Measurements from ENCODE around the gene ROBO4. TPM values are rescaled to one million over a fixed set of nuclear protein-coding genes. Genes with fewer than 3 reads are reported as not detected.

The ROBO4 gene
- total RNA-seq, 2 experiments from 2014 or later, result not detected

DNA sequence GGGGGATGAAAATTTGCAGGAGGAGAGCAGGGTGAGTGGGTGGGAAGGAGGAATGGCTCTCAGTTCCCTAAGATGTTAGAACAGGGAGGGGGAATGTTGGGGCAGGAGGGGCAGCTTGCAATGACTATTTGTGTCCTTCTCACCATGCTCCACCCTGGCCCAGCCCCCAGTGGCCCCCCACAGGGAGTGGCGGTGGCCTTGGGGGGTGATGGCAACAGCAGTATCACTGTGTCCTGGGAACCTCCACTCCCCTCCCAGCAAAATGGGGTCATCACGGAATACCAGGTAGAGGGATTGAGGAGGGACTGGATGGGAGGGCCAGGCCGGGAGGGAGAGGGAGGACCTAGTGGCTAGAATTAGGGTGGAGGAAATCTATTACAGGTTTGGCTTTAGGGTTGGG is 22.3 kb downstream of the ROBO4 start:
- Mint-ChIP-seq H3K4me3 (peak overlapping the region; percentile 71), H3K27ac (peak overlapping the region; percentile 46), H3K27me3 (peaks cover 55% of the 10 kb centered on the region), H3K9me3 (no peaks in the 10 kb centered on the region), H3K36me3 (peaks cover 2% of the 10 kb centered on the region), H3K4me1 (peaks cover 20% of the 10 kb centered on the region)
- DNase-seq, result no peak

- peak overlapping the region; percentile 53 for H3K4me3 Mint-ChIP-seq
- H3K27ac Mint-ChIP-seq, result no peak overlapping the region
- DNase-seq, result no peak
- H3K36me3 Mint-ChIP-seq, result peaks cover 2% of the 10 kb centered on the region
- peaks cover 61% of the 10 kb centered on the region for H3K27me3 Mint-ChIP-seq
- H3K9me3 Mint-ChIP-seq, result no peaks in the 10 kb centered on the region
- H3K4me1 Mint-ChIP-seq, result peaks cover 17% of the 10 kb centered on the region
Measured at GRCh38 chr11:124874571-124875255, 23.0 kb downstream of the ROBO4 start.

DNA sequence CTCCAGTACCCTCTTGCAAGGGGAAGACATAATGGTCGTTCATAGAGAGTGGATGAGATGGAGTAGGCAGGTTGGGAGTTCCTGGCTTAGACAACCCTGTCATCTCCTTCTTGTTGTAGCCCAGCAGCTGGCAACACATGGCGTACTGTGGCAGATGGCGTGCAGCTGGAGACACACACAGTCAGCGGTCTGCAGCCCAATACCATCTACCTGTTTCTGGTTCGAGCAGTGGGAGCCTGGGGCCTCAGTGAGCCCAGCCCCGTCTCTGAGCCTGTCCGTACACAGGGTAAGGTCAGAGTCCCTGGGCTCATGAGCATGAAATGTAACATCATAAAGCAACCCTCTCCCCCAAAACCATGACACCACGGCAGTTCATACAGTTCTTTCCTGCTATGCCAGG is 23.7 kb downstream of the ROBO4 start:
- no peak for DNase-seq
- H3K36me3 Mint-ChIP-seq, result peaks cover 2% of the 10 kb centered on the region
- H3K4me3 Mint-ChIP-seq, result no peak overlapping the region
- H3K9me3 Mint-ChIP-seq, result no peaks in the 10 kb centered on the region
- no peak overlapping the region for H3K27ac Mint-ChIP-seq
- peaks cover 69% of the 10 kb centered on the region for H3K27me3 Mint-ChIP-seq
- peaks cover 20% of the 10 kb centered on the region for H3K4me1 Mint-ChIP-seq

DNA sequence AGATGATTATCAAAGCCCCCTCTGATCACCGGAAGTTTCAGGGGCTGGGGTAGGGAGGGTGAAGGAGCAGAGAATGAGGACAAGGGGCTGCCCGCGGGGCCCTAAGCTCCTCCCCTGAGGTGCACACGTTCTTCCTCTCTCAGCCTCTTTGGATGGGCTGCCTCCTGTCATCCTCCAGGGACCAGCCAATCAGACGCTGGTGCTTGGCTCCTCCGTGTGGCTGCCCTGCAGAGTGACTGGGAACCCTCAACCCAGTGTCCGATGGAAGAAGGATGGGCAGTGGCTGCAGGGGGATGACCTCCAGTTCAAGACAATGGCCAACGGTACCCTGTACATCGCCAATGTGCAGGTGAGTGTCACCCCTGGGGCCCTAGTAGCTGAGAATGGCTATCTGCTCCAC is 24.9 kb downstream of the ROBO4 start:
- Mint-ChIP-seq H3K27me3 (peaks cover 81% of the 10 kb centered on the region), H3K27ac (no peak overlapping the region), H3K4me3 (no peak overlapping the region), H3K9me3 (no peaks in the 10 kb centered on the region), H3K36me3 (no peaks in the 10 kb centered on the region), H3K4me1 (peaks cover 21% of the 10 kb centered on the region)
- no peak for DNase-seq

DNA sequence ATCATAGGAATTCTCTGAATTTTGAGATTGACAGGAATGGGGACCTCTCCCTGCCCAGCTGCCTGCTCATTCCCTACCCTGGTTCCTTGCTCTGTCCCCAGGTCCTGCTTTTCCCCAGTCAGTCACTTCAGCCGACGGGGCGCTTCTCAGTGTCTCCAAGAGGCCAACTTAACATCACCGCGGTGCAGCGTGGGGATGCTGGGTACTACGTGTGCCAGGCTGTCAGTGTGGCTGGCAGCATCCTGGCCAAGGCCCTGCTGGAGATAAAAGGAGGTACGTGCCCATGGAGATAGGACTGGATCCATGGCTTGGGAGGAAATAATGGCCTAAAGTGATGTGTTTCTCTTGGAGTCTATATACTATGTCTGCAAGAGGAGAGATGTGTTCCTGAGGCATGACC is 25.4 kb downstream of the ROBO4 start:
- DNase-seq, result no peak
- Mint-ChIP-seq H3K4me1 (peaks cover 20% of the 10 kb centered on the region), H3K36me3 (no peaks in the 10 kb centered on the region), H3K4me3 (no peak overlapping the region), H3K27ac (no peak overlapping the region), H3K27me3 (peaks cover 86% of the 10 kb centered on the region), H3K9me3 (no peaks in the 10 kb centered on the region)

- H3K4me1 Mint-ChIP-seq, result peaks cover 24% of the 10 kb centered on the region
- DNase-seq, result no peak
- H3K27ac Mint-ChIP-seq, result no peak overlapping the region
Measured at GRCh38 chr11:124870430-124870829, 27.2 kb downstream of the ROBO4 start.

DNA sequence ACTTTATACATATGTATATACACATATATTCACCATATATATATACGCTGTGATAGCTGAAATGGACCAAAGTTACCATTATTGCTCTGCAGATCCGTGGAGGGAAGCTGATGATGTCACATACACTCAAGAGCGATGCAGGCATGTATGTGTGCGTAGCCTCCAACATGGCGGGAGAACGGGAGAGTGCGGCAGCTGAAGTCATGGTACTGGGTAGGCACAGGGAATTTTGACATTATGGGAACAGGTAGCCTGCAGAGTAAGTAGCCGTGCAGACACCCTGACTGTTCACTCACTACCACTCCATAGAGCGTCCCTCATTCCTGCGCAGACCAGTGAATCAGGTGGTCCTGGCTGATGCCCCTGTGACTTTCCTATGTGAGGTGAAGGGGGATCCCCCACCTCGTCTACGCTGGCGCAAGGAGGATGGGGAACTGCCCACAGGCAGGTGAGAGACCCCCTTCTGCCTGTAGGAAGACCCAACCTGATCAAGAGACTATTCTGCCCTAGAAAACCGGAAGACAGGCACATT is 27.7 kb downstream of the ROBO4 start:
- no peak overlapping the region for H3K27ac Mint-ChIP-seq
- no peak for DNase-seq

More at GRCh38 chr11:124870430-124870829, 27.2 kb downstream of the ROBO4 start:
- no peaks in the 10 kb centered on the region for H3K36me3 Mint-ChIP-seq
- no peak overlapping the region for H3K4me3 Mint-ChIP-seq
- H3K9me3 Mint-ChIP-seq, result no peaks in the 10 kb centered on the region
- peaks cover 100% of the 10 kb centered on the region for H3K27me3 Mint-ChIP-seq

DNA sequence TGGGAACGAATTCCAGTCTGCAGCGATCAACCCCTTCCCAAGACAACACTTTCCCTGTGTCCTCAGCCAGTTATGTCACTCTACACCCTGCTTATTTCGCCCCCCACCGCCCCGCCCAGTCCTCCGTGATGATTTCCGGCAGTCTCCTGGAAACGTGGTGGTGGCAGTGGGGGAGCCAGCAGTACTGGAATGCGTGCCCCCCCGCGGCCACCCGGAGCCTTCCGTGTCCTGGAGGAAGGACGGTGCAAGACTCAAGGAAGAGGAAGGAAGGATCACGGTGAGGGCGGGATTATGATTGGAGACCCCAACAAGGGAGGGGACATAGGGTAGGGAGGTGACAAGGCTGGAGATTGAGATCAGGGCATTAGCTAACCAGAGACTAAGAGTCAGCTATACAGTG is 28.3 kb downstream of the ROBO4 start:
- no peak for DNase-seq
- H3K4me1 Mint-ChIP-seq, result peaks cover 26% of the 10 kb centered on the region
- H3K27ac Mint-ChIP-seq, result no peak overlapping the region
- no peaks in the 10 kb centered on the region for H3K9me3 Mint-ChIP-seq
- peaks cover 100% of the 10 kb centered on the region for H3K27me3 Mint-ChIP-seq
- no peaks in the 10 kb centered on the region for H3K36me3 Mint-ChIP-seq
- H3K4me3 Mint-ChIP-seq, result peak overlapping the region; percentile 37

More for the DNA sequence above, 27.7 kb downstream of the ROBO4 start:
- H3K4me3 Mint-ChIP-seq, result no peak overlapping the region
- H3K36me3 Mint-ChIP-seq, result no peaks in the 10 kb centered on the region
- H3K4me1 Mint-ChIP-seq, result peaks cover 25% of the 10 kb centered on the region
- peaks cover 100% of the 10 kb centered on the region for H3K27me3 Mint-ChIP-seq
- H3K9me3 Mint-ChIP-seq, result no peaks in the 10 kb centered on the region

- peak overlapping the region; percentile 37 for H3K4me3 Mint-ChIP-seq
- peaks cover 29% of the 10 kb centered on the region for H3K4me1 Mint-ChIP-seq
- no peak overlapping the region for H3K27ac Mint-ChIP-seq
- H3K9me3 Mint-ChIP-seq, result no peaks in the 10 kb centered on the region
- DNase-seq, result no peak
- peaks cover 100% of the 10 kb centered on the region for H3K27me3 Mint-ChIP-seq
- no peaks in the 10 kb centered on the region for H3K36me3 Mint-ChIP-seq
Measured at GRCh38 chr11:124868331-124869274, 29.1 kb downstream of the ROBO4 start.

DNA sequence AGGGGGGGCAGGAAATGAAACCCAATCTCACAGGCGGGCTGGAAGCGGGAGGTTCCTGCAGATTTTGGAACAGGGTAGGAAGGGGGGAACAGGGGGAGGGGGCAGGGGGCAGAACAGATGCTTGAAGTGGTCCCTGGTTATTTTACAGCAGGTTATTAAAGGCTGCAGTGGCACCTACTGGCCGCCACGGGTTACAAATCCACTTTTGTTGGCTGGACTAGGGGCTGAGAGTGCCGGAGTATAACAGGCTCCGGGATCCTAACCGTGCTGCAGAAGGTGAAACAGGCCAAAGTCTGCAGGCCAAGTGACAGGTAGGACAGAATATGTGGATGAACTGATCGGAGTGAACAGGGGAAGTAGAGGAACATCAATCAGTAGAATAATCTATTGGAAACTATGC is 30.0 kb downstream of the ROBO4 start:
- Mint-ChIP-seq H3K9me3 (no peaks in the 10 kb centered on the region), H3K27me3 (peaks cover 100% of the 10 kb centered on the region), H3K4me3 (no peak overlapping the region), H3K27ac (no peak overlapping the region), H3K36me3 (no peaks in the 10 kb centered on the region), H3K4me1 (peaks cover 29% of the 10 kb centered on the region)
- no peak for DNase-seq

- Mint-ChIP-seq H3K36me3 (no peaks in the 10 kb centered on the region), H3K9me3 (no peaks in the 10 kb centered on the region), H3K27me3 (peaks cover 99% of the 10 kb centered on the region), H3K27ac (no peak overlapping the region), H3K4me1 (peaks cover 29% of the 10 kb centered on the region), H3K4me3 (peak overlapping the region; percentile 29)
- peak; percentile 64 for DNase-seq
Measured at GRCh38 chr11:124865902-124866851, 31.5 kb downstream of the ROBO4 start.

DNA sequence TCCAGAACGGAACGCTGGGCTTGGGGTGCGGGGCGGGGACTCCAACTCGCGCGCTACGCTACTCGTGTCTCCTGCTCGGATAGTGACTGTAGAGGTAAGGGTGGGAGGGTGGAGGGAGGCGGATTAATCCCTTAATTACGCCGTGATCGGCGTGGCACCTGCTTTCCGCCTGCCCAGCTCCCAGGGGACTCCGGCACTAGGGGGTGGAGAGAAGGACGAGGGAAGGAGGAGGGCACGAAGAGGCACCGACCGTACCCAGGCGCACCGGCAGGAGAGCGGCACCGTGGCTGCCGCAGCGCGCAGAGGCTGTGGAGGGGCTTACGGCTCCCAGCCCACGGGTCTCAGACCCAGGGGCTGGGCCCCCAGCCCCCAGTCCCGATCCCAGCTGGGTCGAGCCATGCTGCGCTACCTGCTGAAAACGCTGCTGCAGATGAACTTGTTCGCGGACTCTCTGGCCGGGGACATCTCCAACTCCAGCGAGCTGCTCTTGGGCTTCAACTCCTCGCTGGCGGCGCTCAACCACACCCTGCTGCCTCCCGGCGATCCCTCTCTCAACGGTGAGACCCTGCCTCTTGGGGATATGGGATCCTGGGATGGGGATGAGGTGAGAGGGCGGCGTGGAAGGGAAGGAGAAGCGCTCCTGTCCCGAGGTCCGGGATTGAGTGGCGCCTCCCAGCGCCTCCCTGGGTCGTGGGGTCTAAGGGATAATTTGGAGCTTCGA is 32.3 kb downstream of the ROBO4 start, which contains the start of gene ROBO3:
Gene ROBO3 (plus strand): TSS at position 252 of the 721 bp plus-strand sequence. CDS start 146 bp downstream, at position 398.
- DNase-seq, result no peak
- no peak within 1 kb of the TSS for H3K27ac Mint-ChIP-seq
- no peaks in the 10 kb centered on the region for H3K36me3 Mint-ChIP-seq
- H3K4me1 Mint-ChIP-seq, result peaks cover 29% of the 10 kb centered on the region
- H3K9me3 Mint-ChIP-seq, result no peaks in the 10 kb centered on the region
- peak within 1 kb of the TSS; percentile 29 for H3K4me3 Mint-ChIP-seq
- peaks cover 97% of the 10 kb centered on the region for H3K27me3 Mint-ChIP-seq

GRCh38 chr11:124864892-124865180 is 32.8 kb downstream of the ROBO4 start:
- Mint-ChIP-seq H3K27ac (no peak overlapping the region), H3K4me1 (peaks cover 29% of the 10 kb centered on the region), H3K27me3 (peaks cover 94% of the 10 kb centered on the region), H3K9me3 (no peaks in the 10 kb centered on the region), H3K4me3 (no peak overlapping the region), H3K36me3 (no peaks in the 10 kb centered on the region)
- DNase-seq, result no peak

Measured in activated naive CD8-positive, alpha-beta T cell treated with anti-CD3 and anti-CD28 coated beads for 36 hours (primary cell).